ENCODE measurements around the gene SAFB2. TPM values are rescaled to one million over a fixed set of nuclear protein-coding genes. Genes with fewer than 3 reads are reported as not detected.

The SAFB2 gene
- polyA plus RNA-seq, 1 of the 3 experiments (the other 2 are of a cell fraction): 37.7 TPM

GRCh38 chr19:5607318-5608275 lies 15.0 kb downstream of the SAFB2 start:
- DNase-seq: no peak

GRCh38 chr19:5605362-5605761 lies 17.2 kb downstream of the SAFB2 start:
- Histone ChIP-seq H4K20me1 (ENCODE audit: insufficient read depth) (peaks cover 15% of the 10 kb centered on the region; the same call in 1 of the 2 replicates), H3K36me3 (replicated peaks in 1 of 2; ENCODE audit: control insufficient read depth in 1 of 2, insufficient read depth in 2 of 2, low read length in 1 of 2) (peaks cover 48 to 63% of the 10 kb centered on the region in 2 experiments), H3K9me2 (no peaks in the 10 kb centered on the region), H3K79me2 (ENCODE audit: insufficient read depth) (peaks cover 52% of the 10 kb centered on the region), H3K9me3 (no peaks in the 10 kb centered on the region), H3K4me1 (ENCODE audit: control insufficient read depth in 1 of 2, insufficient read depth in 2 of 2, low read depth in 1 of 2, low read length in 1 of 2) (no peaks in the 10 kb centered on the region), H3F3A (replicated peaks; ENCODE audit: insufficient read depth) (no peaks in the 10 kb centered on the region), H3K27me3 (ENCODE audit: insufficient read depth) (no peaks in the 10 kb centered on the region), H3K9ac (no peak overlapping the region), H2AFZ (ENCODE audit: low read depth) (no peak overlapping the region), H3K4me2 (no peak overlapping the region), H3K4me3 (ENCODE audit: low read depth in 2 of 2, low read length in 1 of 2) (no peak overlapping the region), H3K27ac (ENCODE audit: low read depth in 2 of 2, low read length in 1 of 2) (no peak overlapping the region)
- WGBS (ENCODE audit: low lambda C conversion rate): 100% methylated on average over 3 of the region's 3 CpGs
- DNase-seq: no peak
- ChIA-PET CTCF (interaction anchor here (0.8 kb wide), 1 partner anchor 12 kb away, joined by 4 read pairs; no protein-coding TSS in a partner anchor), POLR2A (no interaction called here)
- TF ChIP-seq EP300 (IDR thresholded peaks at IDR 0.05; ENCODE audit: borderline replicate concordance in 1 of 2, low read depth in 1 of 2, low read length in 1 of 2): no peak
- no peak for TF ChIP-seq YY1 (IDR thresholded peaks at IDR 0.05; ENCODE audit: low read depth)
- no peak for TF ChIP-seq USF2 (IDR thresholded peaks at IDR 0.05; ENCODE audit: borderline replicate concordance, low read depth, low read length)
- no peak for TF ChIP-seq GABPA (IDR thresholded peaks at IDR 0.05; ENCODE audit: low read depth)
- no peak for TF ChIP-seq TAF1 (IDR thresholded peaks at IDR 0.05; ENCODE audit: borderline replicate concordance, low read depth, low read length)
- TF ChIP-seq JUND (IDR thresholded peaks at IDR 0.05): no peak
- TF ChIP-seq SIN3A (IDR thresholded peaks at IDR 0.05; ENCODE audit: borderline replicate concordance, low read depth, low read length): no peak
- TF ChIP-seq SMC3 (IDR thresholded peaks at IDR 0.05; ENCODE audit: low read depth, low read length): no peak
- TF ChIP-seq EZH2phosphoT487 (IDR thresholded peaks at IDR 0.05; ENCODE audit: borderline replicate concordance, low read depth): no peak
- TF ChIP-seq GATA2 (CRISPR knock-in tag; IDR thresholded peaks at IDR 0.05): no peak

More at GRCh38 chr19:5607318-5608275, 15.0 kb downstream of the SAFB2 start:
- Histone ChIP-seq H4K20me1 (ENCODE audit: insufficient read depth) (peaks cover 15% of the 10 kb centered on the region; the same call in 1 of the 2 replicates), H3K27ac (ENCODE audit: low read depth in 2 of 2, low read length in 1 of 2) (no peak overlapping the region), H3K9ac (no peak overlapping the region), H3K27me3 (ENCODE audit: insufficient read depth) (no peaks in the 10 kb centered on the region), H3K36me3 (replicated peaks in 1 of 2; ENCODE audit: control insufficient read depth in 1 of 2, insufficient read depth in 2 of 2, low read length in 1 of 2) (peaks cover 60 to 68% of the 10 kb centered on the region in 2 experiments), H3K4me3 (ENCODE audit: low read depth in 2 of 2, low read length in 1 of 2) (no peak overlapping the region), H3K79me2 (ENCODE audit: insufficient read depth) (peaks cover 44% of the 10 kb centered on the region), H3K4me2 (no peak overlapping the region), H3K4me1 (ENCODE audit: control insufficient read depth in 1 of 2, insufficient read depth in 2 of 2, low read depth in 1 of 2, low read length in 1 of 2) (no peaks in the 10 kb centered on the region), H2AFZ (ENCODE audit: low read depth) (no peak overlapping the region), H3K9me3 (no peaks in the 10 kb centered on the region), H3K9me2 (no peaks in the 10 kb centered on the region), H3F3A (replicated peaks; ENCODE audit: insufficient read depth) (no peaks in the 10 kb centered on the region)
- ChIA-PET CTCF (no interaction called here), POLR2A (no interaction called here)
- TF ChIP-seq POLR2AphosphoS5 (IDR thresholded peaks at IDR 0.05; ENCODE audit: low read depth, low read length) (no peak), CHD2 (IDR thresholded peaks at IDR 0.05; ENCODE audit: low read length, partially characterized antibody) (no peak), EZH2phosphoT487 (IDR thresholded peaks at IDR 0.05; ENCODE audit: borderline replicate concordance, low read depth) (no peak), GABPA (IDR thresholded peaks at IDR 0.05; ENCODE audit: low read depth) (no peak), NRF1 (IDR thresholded peaks at IDR 0.05; ENCODE audit: low read depth, low read length) (no peak), TCF12 (IDR thresholded peaks at IDR 0.05) (no peak), GATA2 (CRISPR knock-in tag; IDR thresholded peaks at IDR 0.05) (no peak), USF1 (IDR thresholded peaks at IDR 0.05; ENCODE audit: borderline replicate concordance, low read depth) (no peak), MXI1 (IDR thresholded peaks at IDR 0.05; ENCODE audit: low read depth, low read length) (no peak), TAF1 (IDR thresholded peaks at IDR 0.05; ENCODE audit: borderline replicate concordance, low read depth, low read length) (no peak), YY1 (IDR thresholded peaks at IDR 0.05; ENCODE audit: low read depth) (no peak)
- TF ChIP-seq, protein P1, sequence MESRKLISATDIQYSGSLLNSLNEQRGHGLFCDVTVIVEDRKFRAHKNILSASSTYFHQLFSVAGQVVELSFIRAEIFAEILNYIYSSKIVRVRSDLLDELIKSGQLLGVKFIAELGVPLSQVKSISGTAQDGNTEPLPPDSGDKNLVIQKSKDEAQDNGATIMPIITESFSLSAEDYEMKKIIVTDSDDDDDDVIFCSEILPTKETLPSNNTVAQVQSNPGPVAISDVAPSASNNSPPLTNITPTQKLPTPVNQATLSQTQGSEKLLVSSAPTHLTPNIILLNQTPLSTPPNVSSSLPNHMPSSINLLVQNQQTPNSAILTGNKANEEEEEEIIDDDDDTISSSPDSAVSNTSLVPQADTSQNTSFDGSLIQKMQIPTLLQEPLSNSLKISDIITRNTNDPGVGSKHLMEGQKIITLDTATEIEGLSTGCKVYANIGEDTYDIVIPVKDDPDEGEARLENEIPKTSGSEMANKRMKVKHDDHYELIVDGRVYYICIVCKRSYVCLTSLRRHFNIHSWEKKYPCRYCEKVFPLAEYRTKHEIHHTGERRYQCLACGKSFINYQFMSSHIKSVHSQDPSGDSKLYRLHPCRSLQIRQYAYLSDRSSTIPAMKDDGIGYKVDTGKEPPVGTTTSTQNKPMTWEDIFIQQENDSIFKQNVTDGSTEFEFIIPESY (IDR thresholded peaks at IDR 0.05; ENCODE audit: borderline replicate concordance, low read depth): no peak
- TF ChIP-seq, protein P2, sequence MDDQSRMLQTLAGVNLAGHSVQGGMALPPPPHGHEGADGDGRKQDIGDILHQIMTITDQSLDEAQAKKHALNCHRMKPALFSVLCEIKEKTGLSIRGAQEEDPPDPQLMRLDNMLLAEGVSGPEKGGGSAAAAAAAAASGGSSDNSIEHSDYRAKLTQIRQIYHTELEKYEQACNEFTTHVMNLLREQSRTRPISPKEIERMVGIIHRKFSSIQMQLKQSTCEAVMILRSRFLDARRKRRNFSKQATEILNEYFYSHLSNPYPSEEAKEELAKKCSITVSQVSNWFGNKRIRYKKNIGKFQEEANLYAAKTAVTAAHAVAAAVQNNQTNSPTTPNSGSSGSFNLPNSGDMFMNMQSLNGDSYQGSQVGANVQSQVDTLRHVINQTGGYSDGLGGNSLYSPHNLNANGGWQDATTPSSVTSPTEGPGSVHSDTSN (IDR thresholded peaks at IDR 0.05): no peak
- 91% methylated on average over 16 of the region's 16 CpGs for WGBS (ENCODE audit: low lambda C conversion rate)
